ENCODE data around the gene MICAL2. TPM values are rescaled to one million over a fixed set of nuclear protein-coding genes. Genes with fewer than 3 reads are reported as not detected.

The MICAL2 gene
- total and polyA plus RNA-seq, 2 of the 8 experiments (the other 6 are each of a cell fraction or from before 2014, with no cell fraction given) = 1.3 to 4.1 TPM

GRCh38 chr11:12075822-12076821 is 34.3 kb upstream of the MICAL2 start:
- no peak for FAIRE-seq
- no peak for TF ChIP-seq PHF8 (conservative IDR thresholded peaks at IDR 0.05; ENCODE audit: low read depth, low read length)
- no peak for TF ChIP-seq TEAD4 (IDR thresholded peaks at IDR 0.05; ENCODE audit: low read depth, low read length)

More at GRCh38 chr11:12075822-12076821, 34.3 kb upstream of the MICAL2 start:
- Histone ChIP-seq H3K4ac (replicated peaks; ENCODE audit: insufficient read length, low read depth, low read length) (no peak overlapping the region), H3K79me2 (ENCODE audit: control insufficient read depth in 1 of 2, insufficient read depth in 2 of 2, low read length in 2 of 2) (no peaks in the 10 kb centered on the region), H2BK120ac (replicated peaks; ENCODE audit: low read depth, low read length) (no peak overlapping the region), H4K91ac (replicated peaks; ENCODE audit: insufficient read length, low read length) (no peak overlapping the region), H4K8ac (ENCODE audit: extremely low read depth, insufficient read depth, low read length) (no peak overlapping the region), H3K9me3 (ENCODE audit: insufficient read depth in 2 of 2, low read depth in 1 of 2, low read length in 1 of 2) (no peaks in the 10 kb centered on the region), H2BK15ac (ENCODE audit: low read length) (no peak overlapping the region), H4K20me1 (replicated peaks in 1 of 2; ENCODE audit: control insufficient read depth in 1 of 2, insufficient read depth in 2 of 2, low read length in 2 of 2) (no peaks in the 10 kb centered on the region), H2BK20ac (ENCODE audit: low read length) (no peak overlapping the region), H3K27me3 (replicated peaks in 1 of 4; ENCODE audit: control insufficient read depth in 3 of 4, extremely low read depth in 1 of 4, insufficient read depth in 3 of 4, low read length in 3 of 4) (no peaks in the 10 kb centered on the region), H3K4me1 (replicated peaks in 1 of 4; ENCODE audit: control insufficient read depth in 3 of 4, insufficient read depth in 4 of 4, low read length in 3 of 4) (no peaks in the 10 kb centered on the region), H2AK5ac (ENCODE audit: low read depth, low read length) (no peak overlapping the region), H2AFZ (ENCODE audit: low read length) (no peak overlapping the region), H3K23me2 (ENCODE audit: low read depth, low read length) (no peaks in the 10 kb centered on the region), H3K36me3 (ENCODE audit: control insufficient read depth in 2 of 4, insufficient read depth in 4 of 4, low read length in 3 of 4) (no peaks in the 10 kb centered on the region), H3K9ac (replicated peaks in 1 of 4; ENCODE audit: extremely low read depth in 1 of 4, low read depth in 3 of 4, low read length in 3 of 4) (no peak overlapping the region), H3K14ac (ENCODE audit: insufficient read length) (no peak overlapping the region), H3K23ac (ENCODE audit: insufficient read length) (no peak overlapping the region), H4K5ac (ENCODE audit: insufficient read length, low read depth, low read length) (no peak overlapping the region), H3K27ac (ENCODE audit: low read depth, low read length) (no peak overlapping the region), H3K4me2 (ENCODE audit: insufficient read depth in 1 of 2, low read depth in 2 of 2, low read length in 2 of 2) (no peak overlapping the region), H3K4me3 (ENCODE audit: extremely low read depth in 1 of 4, insufficient read depth in 2 of 4, low read depth in 3 of 4, low read length in 4 of 4) (no peak overlapping the region), H2BK5ac (ENCODE audit: low read depth, low read length) (no peak overlapping the region), H3K56ac (replicated peaks; ENCODE audit: insufficient read length, low read depth, low read length) (no peak overlapping the region), H3K18ac (ENCODE audit: extremely low read depth, low read length) (no peak overlapping the region), H3K79me1 (ENCODE audit: low read depth, low read length) (no peaks in the 10 kb centered on the region), H2BK12ac (ENCODE audit: low read depth, low read length) (no peak overlapping the region)
- 90% methylated on average over 15 of the region's 15 CpGs; no CpG with 5 or more reads in 1 of the 2 experiments for WGBS, 2 experiments (ENCODE audit: extremely low coverage in 1 of 2, insufficient coverage in 1 of 2, insufficient read length in 1 of 2, insufficient replicate concordance in 2 of 2, low coverage in 1 of 2, low lambda C conversion rate in 2 of 2, missing lambda C conversion rate in 1 of 2)
- ChIA-PET POLR2A (ENCODE audit: partially characterized antibody) (no interaction called here), CTCF (ENCODE audit: partially characterized antibody) (interaction anchor here (1.2 to 7.3 kb wide), 6 partner anchors 11 to 205 kb away, joined by 4 to 28 read pairs (median 6); no protein-coding TSS in a partner anchor)
- no peak for DNase-seq (ENCODE audit: low read depth in 1 of 2, low spot score in 2 of 2)

Measured in H1 (cell line).